Keratinocyte (primary cell): ENCODE measurements around the gene NOX5. TPM values are rescaled to one million over a fixed set of nuclear protein-coding genes. Genes with fewer than 3 reads are reported as not detected.

ENCODE experiments used
- DNase-seq: peaks from one replicate; pipeline ENCODE4 v3.0.0-alpha.2; 2011; ENCODE audit warnings: low read depth, missing footprints, low spot score
- FAIRE-seq: peaks from 2 replicates; lab custom pipeline; 2011; peaks lifted over from hg19 to GRCh38; lab: Jason Lieb, UNC
- H2AFZ ChIP-seq: 2 replicates; pipeline ENCODE4 v1.6.0; 2012; ENCODE audit warnings: low read length, control low read depth, inconsistent platforms; ENCODE audit not compliant: control insufficient read depth
- H3K27ac ChIP-seq: 2 replicates; pipeline ENCODE4 v1.5.1; 2011; ENCODE audit warnings: low read length; ENCODE audit not compliant: control insufficient read depth, insufficient read depth
- H3K27me3 ChIP-seq: 3 replicates; pipeline ENCODE4 v1.6.0; 2011; ENCODE audit warnings: low read length; ENCODE audit not compliant: control insufficient read depth, insufficient read depth; ENCODE audit errors: extremely low read depth
- H3K36me3 ChIP-seq, 2 experiments: 2 replicates in 1 of 2; 3 replicates in 1 of 2; pipeline ENCODE4 v1.5.1; 2011; ENCODE audit warnings: low read length in 2 of 2, mild to moderate bottlenecking in 1 of 2; ENCODE audit not compliant: control insufficient read depth in 2 of 2, insufficient read depth in 2 of 2; ENCODE audit errors: extremely low read depth in 1 of 2
- H3K4me1 ChIP-seq: 3 replicates; pipeline ENCODE4 v1.5.1; 2011; ENCODE audit warnings: low read length; ENCODE audit not compliant: control insufficient read depth, insufficient read depth; ENCODE audit errors: extremely low read depth
- H3K4me2 ChIP-seq: 3 replicates; pipeline ENCODE4 v1.6.0; 2011; ENCODE audit warnings: low read depth, low read length; ENCODE audit not compliant: control insufficient read depth, insufficient read depth; ENCODE audit errors: extremely low read depth
- H3K4me3 ChIP-seq, 3 experiments: fragments of 200-600 bp in 1 of 3; sonication (generic) in 1 of 3; 2 replicates in 2 of 3; 3 replicates in 1 of 3; pipeline ENCODE4 v1.5.1; 2011 to 2016; ENCODE audit warnings: low read length in 3 of 3, mild to moderate bottlenecking in 3 of 3, control low read depth in 2 of 3, inconsistent platforms in 1 of 3, low read depth in 1 of 3, mixed read lengths in 1 of 3, mixed run types in 1 of 3, moderate library complexity in 1 of 3; ENCODE audit not compliant: control insufficient read depth in 2 of 3, insufficient read depth in 2 of 3; ENCODE audit errors: extremely low read depth in 1 of 3
- H3K79me2 ChIP-seq: 2 replicates; pipeline ENCODE4 v1.6.0; 2012; ENCODE audit warnings: low read length; ENCODE audit not compliant: control insufficient read depth, insufficient read depth
- H3K9ac ChIP-seq: 3 replicates; pipeline ENCODE4 v1.6.0; 2011; ENCODE audit warnings: low read length; ENCODE audit not compliant: control insufficient read depth, insufficient read depth; ENCODE audit errors: extremely low read depth
- H3K9me1 ChIP-seq: 3 replicates; pipeline ENCODE4 v1.6.0; 2011; ENCODE audit warnings: low read length; ENCODE audit not compliant: control insufficient read depth, insufficient read depth; ENCODE audit errors: extremely low read depth
- H3K9me3 ChIP-seq: 2 replicates; pipeline ENCODE4 v1.5.1; 2012; ENCODE audit warnings: low read depth, low read length; ENCODE audit not compliant: control insufficient read depth
- H4K20me1 ChIP-seq: 3 replicates; pipeline ENCODE4 v1.6.0; 2011; ENCODE audit warnings: low read length; ENCODE audit not compliant: control insufficient read depth, insufficient read depth; ENCODE audit errors: extremely low read depth
- CTCF ChIP-seq, 3 experiments: IDR thresholded peaks in 1 of 3; conservative IDR thresholded peaks in 1 of 3; optimal IDR thresholded peaks in 1 of 3; 2 replicates in 2 of 3; 3 replicates in 1 of 3; pipeline versions ENCODE3 to v1.5.1; 2011; ENCODE audit warnings: low read length in 3 of 3, mild to moderate bottlenecking in 3 of 3, moderate library complexity in 2 of 3, control low read depth in 1 of 3, inconsistent platforms in 1 of 3; ENCODE audit not compliant: insufficient read depth in 2 of 3; ENCODE audit errors: extremely low read depth in 1 of 3
- EZH2 ChIP-seq: IDR thresholded peaks from one replicate; pipeline ENCODE4 v1.6.1; 2012; ENCODE audit warnings: inconsistent platforms, mild to moderate bottlenecking, low read length, moderate library complexity
- dilution Hi-C: fragments of 300-500 bp; cut with MboI; formaldehyde crosslinking; loops from one replicate; pipeline ENCODE4 v1.7.0; 2020; ENCODE audit warnings: low sequenced_read_pairs; ENCODE audit not compliant: extremely low pct_ligation_motif_present
- polyA plus RNA-seq, 5 experiments: library from polyadenylated mRNA; depleted of rRNA in 3 of 5; stranded (reverse) in 3 of 5; stranded (forward) in 1 of 5; unstranded in 1 of 5; fragments of >200 nt; gene quantifications; 1 replicate in 1 of 5; 2 replicates in 3 of 5; 3 replicates in 1 of 5; pipeline versions ENCODE4 v1.2.1 to v1.2.3, GENCODE V29; 2011 to 2012; ENCODE audit warnings: missing spikeins in 2 of 5, low read depth in 1 of 5, low replicate concordance in 1 of 5

Gene NOX5
- polyA plus RNA-seq, 1 donor (not counting 4 experiments of a cell fraction or from before 2014, with no cell fraction given) = 0.16 TPM

DNA sequence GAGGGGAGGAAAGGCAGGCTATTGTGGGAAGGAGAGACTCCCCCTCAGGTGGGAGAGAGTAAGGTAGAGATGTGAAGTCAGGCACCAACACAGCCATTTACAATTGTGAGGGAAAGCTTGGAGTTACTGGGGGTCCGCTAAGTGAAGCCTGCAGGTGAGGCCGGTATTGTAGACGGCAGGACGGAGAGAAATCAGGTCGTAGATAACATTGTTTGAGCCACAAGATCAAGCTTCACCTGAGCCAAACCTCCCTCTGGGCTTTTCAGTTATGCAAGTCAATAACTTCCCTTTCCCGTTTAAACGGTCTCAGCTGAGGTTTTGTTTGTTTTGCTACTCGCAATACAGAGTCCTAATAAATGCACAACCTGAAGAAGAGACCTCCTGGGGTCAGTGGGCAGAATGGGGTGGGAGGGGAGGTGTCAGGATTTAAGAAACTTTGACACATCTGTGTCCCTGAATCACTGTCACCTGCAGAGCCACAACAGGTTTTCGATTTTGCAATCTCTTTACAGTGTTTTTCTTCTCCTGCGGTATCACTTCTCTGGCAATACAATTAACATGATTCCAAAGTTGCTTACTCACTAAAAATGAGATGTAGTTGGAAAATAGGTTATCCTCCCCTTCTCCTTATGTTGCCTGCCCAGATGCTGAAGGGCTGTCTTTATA, 73.9 kb downstream of the NOX5 start:
- dilution Hi-C loops = loop anchor here (5.0 kb wide), 1 partner anchor 54 kb away; no protein-coding TSS in a partner anchor
- Histone ChIP-seq H3K9ac (no peak overlapping the region), H3K79me2 (no peaks in the 10 kb centered on the region), H3K9me1 (no peaks in the 10 kb centered on the region), H3K4me2 (no peak overlapping the region), H3K4me1 (peaks cover 26% of the 10 kb centered on the region), H3K4me3 (no peak overlapping the region), H2AFZ (no peak overlapping the region), H4K20me1 (no peaks in the 10 kb centered on the region), H3K9me3 (no peaks in the 10 kb centered on the region), H3K27me3 (peaks cover 7% of the 10 kb centered on the region), H3K36me3 (no peaks in the 10 kb centered on the region), H3K27ac (no peak overlapping the region)
- TF ChIP-seq CTCF (optimal IDR thresholded peaks at IDR 0.05 in 1 of 3, IDR thresholded peaks at IDR 0.05 in 1 of 3, conservative IDR thresholded peaks at IDR 0.05 in 1 of 3; ENCODE audit: extremely low read depth in 1 of 3, insufficient read depth in 2 of 3, low read length in 3 of 3) (no peak), EZH2 (no peak)
- FAIRE-seq = no peak
- no peak for DNase-seq

DNA sequence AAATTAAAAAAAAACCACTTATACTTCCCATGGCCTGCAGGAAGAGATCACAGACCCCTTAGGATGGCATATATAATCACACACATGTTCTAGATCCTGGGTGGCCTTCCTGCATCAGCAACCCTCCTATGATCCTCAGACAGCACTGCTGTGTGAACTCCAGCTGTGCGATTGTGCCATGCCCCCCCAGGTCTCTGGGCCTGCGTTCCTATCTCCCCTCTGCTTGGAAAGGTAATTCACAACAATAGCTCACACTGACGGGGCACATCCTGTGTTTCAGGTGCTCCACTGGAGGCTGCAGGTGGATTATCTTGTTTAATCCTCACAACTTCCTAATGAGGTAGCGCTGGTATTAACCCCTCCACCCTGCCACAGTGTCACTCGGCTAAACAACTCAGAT, 74.8 kb downstream of the NOX5 start:
- Histone ChIP-seq H3K4me2 (no peak overlapping the region), H3K36me3 (no peaks in the 10 kb centered on the region), H3K9me3 (no peaks in the 10 kb centered on the region), H3K27me3 (peaks cover 5% of the 10 kb centered on the region), H3K9ac (no peak overlapping the region), H4K20me1 (no peaks in the 10 kb centered on the region), H3K4me3 (no peak overlapping the region), H2AFZ (no peak overlapping the region), H3K27ac (no peak overlapping the region), H3K79me2 (no peaks in the 10 kb centered on the region), H3K9me1 (no peaks in the 10 kb centered on the region), H3K4me1 (peaks cover 26% of the 10 kb centered on the region)
- DNase-seq = no peak
- dilution Hi-C loops = loop anchor here (5.0 kb wide), 1 partner anchor 53 kb away; no protein-coding TSS in a partner anchor
- no peak for TF ChIP-seq CTCF (optimal IDR thresholded peaks at IDR 0.05 in 1 of 3, IDR thresholded peaks at IDR 0.05 in 1 of 3, conservative IDR thresholded peaks at IDR 0.05 in 1 of 3; ENCODE audit: extremely low read depth in 1 of 3, insufficient read depth in 2 of 3, low read length in 3 of 3)
- TF ChIP-seq EZH2 = no peak
- no peak for FAIRE-seq
